Gastroesophageal sphincter (tissue), 4 donors: ENCODE measurements around the gene LRFN2. TPM values are rescaled to one million over a fixed set of nuclear protein-coding genes. Genes with fewer than 3 reads are reported as not detected.

Experiments used
- ATAC-seq: fragments of 150-250 bp; one replicate; pipeline ENCODE4 v1.9.1; 2016; ENCODE audit warnings: mild to moderate bottlenecking, moderate library complexity
- H3K27ac ChIP-seq, 4 donors: fragments of 200-600 bp; sonication (generic) in 3 of 4; 1 replicate in 3 of 4; 2 replicates in 1 of 4; pipeline ENCODE4 v1.5.1; 2016 to 2019
- H3K27me3 ChIP-seq: fragments of 200-600 bp; sonication (generic); one replicate; pipeline ENCODE4 v1.5.1; 2019
- H3K36me3 ChIP-seq, 2 donors: fragments of 200-600 bp; sonication (generic); one replicate each; pipeline ENCODE4 v1.5.1; 2019; ENCODE audit warnings: control low read depth in 1 of 2
- H3K4me1 ChIP-seq, 3 donors: fragments of 200-600 bp; sonication (generic); 1 replicate in 2 of 3; 2 replicates in 1 of 3; pipeline ENCODE4 v1.5.1; 2016 to 2019; ENCODE audit warnings: control low read depth in 2 of 3
- H3K4me3 ChIP-seq, 2 donors: fragments of 200-600 bp; sonication (generic); one replicate each; pipeline ENCODE4 v1.5.1; 2019; ENCODE audit warnings: mild to moderate bottlenecking in 1 of 2, moderate library complexity in 1 of 2
- H3K9me3 ChIP-seq, 3 donors: fragments of 200-600 bp; sonication (generic); one replicate each; pipeline ENCODE4 v1.5.1; 2017 to 2019; ENCODE audit warnings: control low read depth in 2 of 3
- EP300 ChIP-seq: sonication (generic); formaldehyde crosslinking; IDR thresholded peaks from one replicate; pipeline ENCODE4 v1.6.1; 2017; ENCODE audit warnings: antibody characterized with exemption, mild to moderate bottlenecking
- POLR2A ChIP-seq, 2 donors: fragments of 450-650 bp; IDR thresholded peaks; one replicate each; pipeline ENCODE4 v1.6.1; 2017; ENCODE audit warnings: antibody characterized with exemption in 2 of 2, mild to moderate bottlenecking in 2 of 2, moderate library complexity in 1 of 2
- POLR2AphosphoS5 ChIP-seq: sonication (generic); formaldehyde crosslinking; IDR thresholded peaks from one replicate; pipeline ENCODE4 v1.6.1; 2017; ENCODE audit warnings: antibody characterized with exemption
- WGBS, 2 donors: methylation state at CpG; one replicate each; pipeline ENCODE4 v1.1.5; 2018; ENCODE audit warnings: low coverage in 1 of 2; 5-methylcytosine and 5-hydroxymethylcytosine counted together
- total RNA-seq, 4 donors: library from RNA; depleted of rRNA; stranded (reverse); fragments of >200 nt; gene quantifications; one replicate each; pipeline ENCODE4 v1.1.0, GENCODE V29; 2016
- TF ChIP-seq, protein P1 (sequence below), 4 experiments: fragments of 200-600 bp in 2 of 4; fragments of 450-650 bp in 2 of 4; sonication (generic) in 1 of 4; IDR thresholded peaks; one replicate each; pipeline ENCODE4 v1.5.1; 2017 to 2019; ENCODE audit warnings: antibody characterized with exemption in 4 of 4, mild to moderate bottlenecking in 2 of 4, moderate library complexity in 2 of 4

Gene LRFN2
- total RNA-seq, 4 donors from 2014 or later: 0.13 TPM; not detected in 3

GRCh38 chr6:40526036-40526435, 61.1 kb downstream of the LRFN2 start:
- Histone ChIP-seq H3K27ac (no peak overlapping the region), H3K36me3 (no peaks in the 10 kb centered on the region), H3K27me3 (no peaks in the 10 kb centered on the region), H3K4me3 (no peak overlapping the region), H3K9me3 (no peaks in the 10 kb centered on the region), H3K4me1 (no peaks in the 10 kb centered on the region)
- ATAC-seq: no peak
- no peak for TF ChIP-seq POLR2AphosphoS5
- no peak for TF ChIP-seq EP300
- TF ChIP-seq POLR2A (IDR thresholded peaks at IDR 0.05): no peak
- TF ChIP-seq, protein P1, sequence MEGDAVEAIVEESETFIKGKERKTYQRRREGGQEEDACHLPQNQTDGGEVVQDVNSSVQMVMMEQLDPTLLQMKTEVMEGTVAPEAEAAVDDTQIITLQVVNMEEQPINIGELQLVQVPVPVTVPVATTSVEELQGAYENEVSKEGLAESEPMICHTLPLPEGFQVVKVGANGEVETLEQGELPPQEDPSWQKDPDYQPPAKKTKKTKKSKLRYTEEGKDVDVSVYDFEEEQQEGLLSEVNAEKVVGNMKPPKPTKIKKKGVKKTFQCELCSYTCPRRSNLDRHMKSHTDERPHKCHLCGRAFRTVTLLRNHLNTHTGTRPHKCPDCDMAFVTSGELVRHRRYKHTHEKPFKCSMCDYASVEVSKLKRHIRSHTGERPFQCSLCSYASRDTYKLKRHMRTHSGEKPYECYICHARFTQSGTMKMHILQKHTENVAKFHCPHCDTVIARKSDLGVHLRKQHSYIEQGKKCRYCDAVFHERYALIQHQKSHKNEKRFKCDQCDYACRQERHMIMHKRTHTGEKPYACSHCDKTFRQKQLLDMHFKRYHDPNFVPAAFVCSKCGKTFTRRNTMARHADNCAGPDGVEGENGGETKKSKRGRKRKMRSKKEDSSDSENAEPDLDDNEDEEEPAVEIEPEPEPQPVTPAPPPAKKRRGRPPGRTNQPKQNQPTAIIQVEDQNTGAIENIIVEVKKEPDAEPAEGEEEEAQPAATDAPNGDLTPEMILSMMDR (IDR thresholded peaks at IDR 0.05): no peak
- 33 to 41% methylated on average over 3 to 6 of the region's 6 CpGs for WGBS, 2 donors

GRCh38 chr6:40524797-40525585, 62.2 kb downstream of the LRFN2 start:
- H3K27me3 ChIP-seq: peaks cover 3% of the 10 kb centered on the region
- H3K36me3 ChIP-seq: no peaks in the 10 kb centered on the region
- WGBS, 2 donors: 79 to 93% methylated on average over 2 to 4 of the region's 6 CpGs
- TF ChIP-seq POLR2A (IDR thresholded peaks at IDR 0.05) (no peak), POLR2AphosphoS5 (no peak), EP300 (no peak)
- TF ChIP-seq, protein P1 (IDR thresholded peaks at IDR 0.05): no peak
- no peak for ATAC-seq
- H3K9me3 ChIP-seq: no peaks in the 10 kb centered on the region
- no peaks in the 10 kb centered on the region for H3K4me1 ChIP-seq
- H3K27ac ChIP-seq: no peak overlapping the region
- H3K4me3 ChIP-seq: no peak overlapping the region

- Histone ChIP-seq H3K4me3 (no peak overlapping the region), H3K4me1 (no peaks in the 10 kb centered on the region), H3K27me3 (peaks cover 11% of the 10 kb centered on the region), H3K36me3 (no peaks in the 10 kb centered on the region), H3K27ac (no peak overlapping the region), H3K9me3 (no peaks in the 10 kb centered on the region)
- TF ChIP-seq EP300 (no peak), POLR2AphosphoS5 (no peak), POLR2A (IDR thresholded peaks at IDR 0.05) (no peak)
- TF ChIP-seq, protein P1 (IDR thresholded peaks at IDR 0.05): no peak
- ATAC-seq: no peak
- WGBS, 2 donors: 0 to 58% methylated on average over 1 to 3 of the region's 5 CpGs
Measured at GRCh38 chr6:40523505-40524172, 63.5 kb downstream of the LRFN2 start.

GRCh38 chr6:40521496-40521895, 65.7 kb downstream of the LRFN2 start:
- WGBS, 2 donors: 74 to 94% methylated on average over 5 to 6 of the region's 6 CpGs
- ATAC-seq: no peak
- no peak for TF ChIP-seq POLR2A (IDR thresholded peaks at IDR 0.05)
- TF ChIP-seq, protein P1 (IDR thresholded peaks at IDR 0.05): no peak
- no peak for TF ChIP-seq POLR2AphosphoS5
- TF ChIP-seq EP300: no peak
- Histone ChIP-seq H3K27me3 (peaks cover 11% of the 10 kb centered on the region), H3K27ac (no peak overlapping the region), H3K4me1 (no peaks in the 10 kb centered on the region), H3K36me3 (no peaks in the 10 kb centered on the region), H3K9me3 (no peaks in the 10 kb centered on the region), H3K4me3 (no peak overlapping the region)
